Measurements from ENCODE around the gene ARHGAP4.

Gene ARHGAP4

GRCh38 chrX:153867139-153867538, 58.9 kb downstream of the ARHGAP4 start:
- H3K36me3 Mint-ChIP-seq (ENCODE audit: low read depth), result peaks cover 7% of the 10 kb centered on the region
- peaks cover 3% of the 10 kb centered on the region for H3K27me3 Mint-ChIP-seq (ENCODE audit: low read depth, poor library complexity)
- TF ChIP-seq CTCF (IDR thresholded peaks at IDR 0.05), result no peak
- peaks cover 54% of the 10 kb centered on the region for H3K9me3 Mint-ChIP-seq
- H3K4me1 Mint-ChIP-seq, result peaks cover 8% of the 10 kb centered on the region
- no peak overlapping the region for H3K4me3 Mint-ChIP-seq
- no peak for DNase-seq
- no peak overlapping the region for H3K27ac Mint-ChIP-seq

GRCh38 chrX:153866302-153867019, 59.6 kb downstream of the ARHGAP4 start:
- TF ChIP-seq CTCF (IDR thresholded peaks at IDR 0.05), result no peak
- Mint-ChIP-seq H3K36me3 (ENCODE audit: low read depth) (peaks cover 7% of the 10 kb centered on the region), H3K9me3 (peaks cover 53% of the 10 kb centered on the region), H3K4me3 (no peak overlapping the region), H3K4me1 (peaks cover 5% of the 10 kb centered on the region), H3K27ac (no peak overlapping the region), H3K27me3 (ENCODE audit: low read depth, poor library complexity) (peaks cover 3% of the 10 kb centered on the region)
- no peak for DNase-seq

- TF ChIP-seq CTCF (IDR thresholded peaks at IDR 0.05), result no peak
- H3K36me3 Mint-ChIP-seq (ENCODE audit: low read depth), result peaks cover 7% of the 10 kb centered on the region
- DNase-seq, result no peak
- peak overlapping the region; percentile 56 for H3K27ac Mint-ChIP-seq
- peaks cover 53% of the 10 kb centered on the region for H3K9me3 Mint-ChIP-seq
- no peaks in the 10 kb centered on the region for H3K27me3 Mint-ChIP-seq (ENCODE audit: low read depth, poor library complexity)
- H3K4me1 Mint-ChIP-seq, result peaks cover 4% of the 10 kb centered on the region
- H3K4me3 Mint-ChIP-seq, result peak overlapping the region; percentile 17
Observed at GRCh38 chrX:153865685-153866084, 60.4 kb downstream of the ARHGAP4 start.

GRCh38 chrX:153865321-153865580, 60.8 kb downstream of the ARHGAP4 start:
- peaks cover 53% of the 10 kb centered on the region for H3K9me3 Mint-ChIP-seq
- H3K36me3 Mint-ChIP-seq (ENCODE audit: low read depth), result peaks cover 7% of the 10 kb centered on the region
- DNase-seq, result no peak
- H3K4me1 Mint-ChIP-seq, result peaks cover 4% of the 10 kb centered on the region
- no peak overlapping the region for H3K27ac Mint-ChIP-seq
- no peak overlapping the region for H3K4me3 Mint-ChIP-seq
- no peaks in the 10 kb centered on the region for H3K27me3 Mint-ChIP-seq (ENCODE audit: low read depth, poor library complexity)
- no peak for TF ChIP-seq CTCF (IDR thresholded peaks at IDR 0.05)

GRCh38 chrX:153864561-153865320, 61.3 kb downstream of the ARHGAP4 start:
- H3K36me3 Mint-ChIP-seq (ENCODE audit: low read depth), result peaks cover 7% of the 10 kb centered on the region
- H3K9me3 Mint-ChIP-seq, result peaks cover 52% of the 10 kb centered on the region
- no peak for DNase-seq
- no peak for TF ChIP-seq CTCF (IDR thresholded peaks at IDR 0.05)
- H3K4me3 Mint-ChIP-seq, result no peak overlapping the region
- no peak overlapping the region for H3K27ac Mint-ChIP-seq
- peaks cover 4% of the 10 kb centered on the region for H3K4me1 Mint-ChIP-seq
- no peaks in the 10 kb centered on the region for H3K27me3 Mint-ChIP-seq (ENCODE audit: low read depth, poor library complexity)

GRCh38 chrX:153864101-153864500, 62.0 kb downstream of the ARHGAP4 start:
- DNase-seq, result no peak
- Mint-ChIP-seq H3K27me3 (ENCODE audit: low read depth, poor library complexity) (peaks cover under 1% of the 10 kb centered on the region), H3K27ac (no peak overlapping the region), H3K4me1 (peaks cover 4% of the 10 kb centered on the region), H3K36me3 (ENCODE audit: low read depth) (peaks cover 7% of the 10 kb centered on the region), H3K9me3 (peaks cover 55% of the 10 kb centered on the region), H3K4me3 (no peak overlapping the region)
- no peak for TF ChIP-seq CTCF (IDR thresholded peaks at IDR 0.05)

Measured in nephron progenitor cell (in vitro differentiated cells).